Fibroblast of lung (primary cell): ENCODE data around the gene GMPR. TPM values are rescaled to one million over a fixed set of nuclear protein-coding genes. Genes with fewer than 3 reads are reported as not detected.
A peak's percentile ranks its signal among the peaks of the same experiment; 100 is the strongest.

ENCODE experiments used
- DNase-seq, 2 donors: peaks; one replicate each; pipeline versions ENCODE4 v3.0.0 to v3.0.0-alpha.2; 2010; ENCODE audit warnings: low read depth in 2 of 2
- H2AFZ ChIP-seq: 2 replicates; pipeline ENCODE4 v1.5.1; 2012; ENCODE audit warnings: low read length, control low read depth, inconsistent platforms
- H3K27ac ChIP-seq: 2 replicates; pipeline ENCODE4 v1.5.1; 2011; ENCODE audit warnings: low read length, control low read depth; ENCODE audit not compliant: insufficient read depth
- H3K27me3 ChIP-seq: 2 replicates; pipeline ENCODE4 v1.5.1; 2011; ENCODE audit warnings: mild to moderate bottlenecking, low read length; ENCODE audit not compliant: control insufficient read depth, insufficient read depth
- H3K36me3 ChIP-seq: 2 replicates; pipeline ENCODE4 v1.5.1; 2011; ENCODE audit warnings: low read length; ENCODE audit not compliant: control insufficient read depth, insufficient read depth
- H3K4me1 ChIP-seq: 2 replicates; pipeline ENCODE4 v1.5.1; 2011; ENCODE audit warnings: low read length; ENCODE audit not compliant: control insufficient read depth, insufficient read depth; ENCODE audit errors: extremely low read depth
- H3K4me2 ChIP-seq: 2 replicates; pipeline ENCODE4 v1.5.1; 2011; ENCODE audit warnings: low read length, control low read depth; ENCODE audit not compliant: insufficient read depth; ENCODE audit errors: extremely low read depth
- H3K4me3 ChIP-seq, 4 experiments: fragments of 200-600 bp in 1 of 4; sonication (generic) in 1 of 4; replicated peaks in 1 of 4; 2 replicates each; pipeline ENCODE4 v1.5.1; 2011 to 2016; ENCODE audit warnings: low read length in 4 of 4, low read depth in 3 of 4, mild to moderate bottlenecking in 3 of 4, control low read depth in 2 of 4, inconsistent platforms in 1 of 4, mixed read lengths in 1 of 4; ENCODE audit not compliant: insufficient read depth in 1 of 4; ENCODE audit errors: control extremely low read depth in 1 of 4
- H3K79me2 ChIP-seq: 2 replicates; pipeline ENCODE4 v1.5.1; 2012; ENCODE audit warnings: mild to moderate bottlenecking, low read length, inconsistent platforms; ENCODE audit not compliant: control insufficient read depth, insufficient read depth
- H3K9ac ChIP-seq: 2 replicates; pipeline ENCODE4 v1.5.1; 2011; ENCODE audit warnings: mild to moderate bottlenecking, low read length, control low read depth; ENCODE audit not compliant: insufficient read depth
- H3K9me3 ChIP-seq: 2 replicates; pipeline ENCODE4 v1.5.1; 2012; ENCODE audit warnings: low read depth, low read length; ENCODE audit not compliant: control insufficient read depth, insufficient read depth
- H4K20me1 ChIP-seq: 2 replicates; pipeline ENCODE4 v1.5.1; 2011; ENCODE audit warnings: low read length; ENCODE audit not compliant: control insufficient read depth, insufficient read depth; ENCODE audit errors: extremely low read depth
- EZH2 ChIP-seq: IDR thresholded peaks from 2 replicates; pipeline ENCODE4 v1.5.1; 2012; ENCODE audit warnings: low read length, control low read depth, mild to moderate bottlenecking; ENCODE audit errors: missing control alignments
- polyA minus RNA-seq: library from RNA; depleted of rRNA, polyadenylated mRNA; stranded (reverse); fragments of >200 nt; gene quantifications from 2 replicates; pipeline ENCODE4 v1.2.3, GENCODE V29; 2011; ENCODE audit warnings: low replicate concordance
- polyA plus RNA-seq, 2 donors: library from polyadenylated mRNA; depleted of rRNA in 1 of 2; stranded (reverse) in 1 of 2; unstranded in 1 of 2; fragments of >200 nt; gene quantifications; 2 replicates each; pipeline ENCODE4 v1.2.1, GENCODE V29; 2011 to 2012; ENCODE audit warnings: missing spikeins in 1 of 2
- total RNA-seq: library from RNA; depleted of rRNA; stranded (reverse); fragments of >200 nt; gene quantifications from 2 replicates; pipeline ENCODE4 v1.2.1, GENCODE V29; 2014
- TF ChIP-seq, protein P1 (sequence below), 2 donors: IDR thresholded peaks in 1 of 2; conservative IDR thresholded peaks in 1 of 2; 1 replicate in 1 of 2; 2 replicates in 1 of 2; pipeline ENCODE4 v1.5.1; 2011 to 2012; ENCODE audit warnings: low read length in 2 of 2, control low read depth in 1 of 2, inconsistent platforms in 1 of 2, low read depth in 1 of 2, mild to moderate bottlenecking in 1 of 2

GMPR gene
- total RNA-seq (7.2 and 13.2 TPM in 2 replicates), polyA plus RNA-seq (16.4 and 27.1 TPM in 2 replicates), polyA minus RNA-seq (17.8 and 18.3 TPM in 2 replicates)
- polyA plus RNA-seq (2012): 10.4 and 20.3 TPM in 2 replicates

DNA sequence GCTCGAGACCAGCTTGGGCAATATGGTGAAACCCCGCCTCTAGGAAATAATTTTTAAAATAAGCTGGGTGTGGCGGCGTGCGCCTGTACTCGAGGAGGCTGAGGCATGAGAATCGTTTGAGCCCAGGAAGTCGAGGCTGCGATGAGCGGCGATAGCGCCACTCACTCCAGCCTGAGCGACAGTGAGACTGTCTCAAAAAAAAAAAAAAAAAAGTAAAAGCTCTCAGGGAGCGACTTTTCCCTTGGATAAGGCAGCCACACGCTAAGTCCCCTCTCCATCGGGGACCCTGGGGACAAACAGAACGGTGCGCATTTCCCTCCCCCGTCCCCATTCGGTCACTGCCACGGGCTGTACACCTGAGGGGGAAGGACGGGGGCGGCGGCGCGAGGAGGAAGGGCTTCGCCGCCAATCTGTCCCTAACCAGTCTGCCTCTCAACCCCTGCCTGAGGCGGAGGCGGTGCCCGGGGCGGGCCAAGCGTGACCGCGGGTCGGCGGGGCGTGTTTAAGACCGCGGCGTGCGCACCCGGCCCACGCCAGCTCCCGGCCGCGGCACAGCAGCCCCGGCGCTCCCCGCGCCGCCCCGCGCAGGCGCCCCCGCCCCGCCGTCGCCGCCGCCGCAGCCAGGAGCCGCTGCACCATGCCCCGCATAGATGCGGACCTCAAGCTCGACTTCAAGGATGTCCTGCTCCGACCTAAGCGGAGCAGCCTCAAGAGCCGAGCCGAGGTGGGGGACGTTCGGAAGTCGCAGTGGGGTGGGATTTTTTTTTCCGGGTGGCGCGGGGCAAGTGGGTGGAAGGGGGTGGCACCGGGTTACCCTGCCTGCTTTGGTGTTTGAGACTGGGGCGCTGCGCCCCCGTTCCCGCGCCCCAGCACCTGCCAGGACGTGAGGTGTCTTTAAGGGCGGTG, at the start of gene GMPR:
Gene GMPR (plus strand): TSS at position 531 of the 906 bp plus-strand sequence. CDS start 107 bp downstream, at position 638.
- TF ChIP-seq, protein P1, sequence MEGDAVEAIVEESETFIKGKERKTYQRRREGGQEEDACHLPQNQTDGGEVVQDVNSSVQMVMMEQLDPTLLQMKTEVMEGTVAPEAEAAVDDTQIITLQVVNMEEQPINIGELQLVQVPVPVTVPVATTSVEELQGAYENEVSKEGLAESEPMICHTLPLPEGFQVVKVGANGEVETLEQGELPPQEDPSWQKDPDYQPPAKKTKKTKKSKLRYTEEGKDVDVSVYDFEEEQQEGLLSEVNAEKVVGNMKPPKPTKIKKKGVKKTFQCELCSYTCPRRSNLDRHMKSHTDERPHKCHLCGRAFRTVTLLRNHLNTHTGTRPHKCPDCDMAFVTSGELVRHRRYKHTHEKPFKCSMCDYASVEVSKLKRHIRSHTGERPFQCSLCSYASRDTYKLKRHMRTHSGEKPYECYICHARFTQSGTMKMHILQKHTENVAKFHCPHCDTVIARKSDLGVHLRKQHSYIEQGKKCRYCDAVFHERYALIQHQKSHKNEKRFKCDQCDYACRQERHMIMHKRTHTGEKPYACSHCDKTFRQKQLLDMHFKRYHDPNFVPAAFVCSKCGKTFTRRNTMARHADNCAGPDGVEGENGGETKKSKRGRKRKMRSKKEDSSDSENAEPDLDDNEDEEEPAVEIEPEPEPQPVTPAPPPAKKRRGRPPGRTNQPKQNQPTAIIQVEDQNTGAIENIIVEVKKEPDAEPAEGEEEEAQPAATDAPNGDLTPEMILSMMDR (conservative IDR thresholded peaks at IDR 0.05 in 1 of 2, IDR thresholded peaks at IDR 0.05 in 1 of 2; ENCODE audit: low read depth in 1 of 2, low read length in 2 of 2): no peak
- TF ChIP-seq EZH2: no peak
- H3K79me2 ChIP-seq: no peaks in the 10 kb centered on the region
- peaks cover 5% of the 10 kb centered on the region for H3K4me1 ChIP-seq
- peak; percentile 34 to 54 for DNase-seq
- H3K27me3 ChIP-seq: no peaks in the 10 kb centered on the region
- H3K9ac ChIP-seq: peak within 1 kb of the TSS; percentile 62
- peak within 1 kb of the TSS; percentile 90 for H2AFZ ChIP-seq
- peak within 1 kb of the TSS; percentile 64 to 89 (median 80) for H3K4me3 ChIP-seq
- peak within 1 kb of the TSS; percentile 44 for H3K27ac ChIP-seq
- peak within 1 kb of the TSS; percentile 98 for H3K4me2 ChIP-seq
- H4K20me1 ChIP-seq: no peaks in the 10 kb centered on the region
- no peaks in the 10 kb centered on the region for H3K36me3 ChIP-seq
- H3K9me3 ChIP-seq: no peaks in the 10 kb centered on the region

DNA sequence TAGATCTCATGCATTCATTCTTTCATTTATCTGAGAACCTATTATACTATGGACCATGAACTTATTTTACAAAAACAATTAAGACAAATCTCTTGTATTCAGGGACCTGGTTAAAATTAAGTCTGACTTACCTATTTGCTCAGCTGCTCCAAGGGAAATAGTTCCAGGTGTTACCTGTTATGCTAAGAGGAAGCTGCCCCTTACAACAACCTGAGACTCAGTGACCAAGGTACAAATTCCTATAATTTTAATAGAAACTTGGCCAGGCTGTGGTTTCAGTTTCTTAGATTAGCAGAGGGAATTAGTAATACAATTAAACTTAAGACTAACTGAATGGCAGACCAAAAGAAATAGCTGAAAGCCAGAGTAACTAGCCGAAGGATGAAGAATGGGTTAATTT, 48.2 kb upstream of the GMPR start:
- no peak overlapping the region for H2AFZ ChIP-seq
- H3K4me1 ChIP-seq: no peaks in the 10 kb centered on the region
- H3K36me3 ChIP-seq: no peaks in the 10 kb centered on the region
- H3K4me2 ChIP-seq: no peak overlapping the region
- no peak for DNase-seq
- no peaks in the 10 kb centered on the region for H3K9me3 ChIP-seq
- H3K4me3 ChIP-seq: no peak overlapping the region
- no peaks in the 10 kb centered on the region for H3K79me2 ChIP-seq
- H3K27ac ChIP-seq: no peak overlapping the region
- no peak overlapping the region for H3K9ac ChIP-seq
- TF ChIP-seq, protein P1 (conservative IDR thresholded peaks at IDR 0.05 in 1 of 2, IDR thresholded peaks at IDR 0.05 in 1 of 2; ENCODE audit: low read depth in 1 of 2, low read length in 2 of 2): no peak
- no peak for TF ChIP-seq EZH2
- no peaks in the 10 kb centered on the region for H4K20me1 ChIP-seq
- no peaks in the 10 kb centered on the region for H3K27me3 ChIP-seq

DNA sequence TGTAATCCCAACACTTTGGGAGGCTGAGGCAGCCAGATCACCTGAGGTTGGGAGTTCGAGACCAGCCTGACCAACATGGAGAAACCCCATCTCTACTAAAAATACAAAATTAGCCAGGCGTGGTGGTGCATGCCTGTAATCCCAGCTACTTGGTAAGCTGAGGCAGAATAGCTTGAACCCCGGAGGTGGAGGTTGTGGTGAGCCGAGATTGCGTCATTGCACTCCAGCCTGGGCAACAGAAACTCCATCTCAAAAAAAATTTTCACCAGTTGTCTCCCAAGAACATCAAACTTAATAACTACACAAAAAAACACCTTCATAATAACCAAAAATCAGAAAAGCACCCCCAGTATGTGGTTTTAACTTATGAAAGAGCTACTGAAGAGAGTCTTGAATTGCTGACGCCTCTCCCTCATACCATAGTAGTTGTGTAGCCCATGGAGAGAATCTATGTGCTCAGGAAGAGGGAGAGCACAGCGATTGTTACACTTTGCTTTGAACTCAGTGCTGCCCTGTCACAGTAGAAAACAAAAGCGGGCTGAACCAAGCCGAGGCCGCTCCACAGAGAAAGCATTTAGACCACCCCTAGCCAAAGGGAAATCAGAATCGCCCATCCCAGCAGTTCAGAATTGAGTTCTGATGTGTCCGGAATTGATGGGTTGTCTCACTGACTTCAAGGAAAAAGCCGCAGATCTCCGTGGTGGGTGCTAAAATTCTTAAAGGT, 42.0 kb upstream of the GMPR start:
- Histone ChIP-seq H3K9ac (no peak overlapping the region), H2AFZ (no peak overlapping the region), H3K4me1 (no peaks in the 10 kb centered on the region), H3K36me3 (no peaks in the 10 kb centered on the region), H3K4me3 (no peak overlapping the region), H3K79me2 (no peaks in the 10 kb centered on the region), H3K9me3 (no peaks in the 10 kb centered on the region), H4K20me1 (no peaks in the 10 kb centered on the region), H3K27ac (no peak overlapping the region), H3K4me2 (no peak overlapping the region), H3K27me3 (no peaks in the 10 kb centered on the region)
- no peak for DNase-seq
- no peak for TF ChIP-seq EZH2
- TF ChIP-seq, protein P1 (conservative IDR thresholded peaks at IDR 0.05 in 1 of 2, IDR thresholded peaks at IDR 0.05 in 1 of 2; ENCODE audit: low read depth in 1 of 2, low read length in 2 of 2): no peak
